GM23338 (cell line): ENCODE results near the gene ENPEP. TPM values are rescaled to one million over a fixed set of nuclear protein-coding genes. Genes with fewer than 3 reads are reported as not detected.

Experiments used
- ATAC-seq: fragments of 200-7000 bp; cut with Tn5 transposase; 3 replicates; pipeline ENCODE4 v1.9.1; 2020
- DNase-seq: peaks from one replicate; pipeline ENCODE4 v3.0.0-alpha.2; 2015; ENCODE audit warnings: low spot score
- H2AFZ ChIP-seq: fragments of 200-600 bp; sonication (generic); 2 replicates; pipeline ENCODE4 v1.8.0; 2016; ENCODE audit warnings: antibody characterized with exemption, mild to moderate bottlenecking, moderate library complexity
- H3F3A ChIP-seq: fragments of 200-600 bp; sonication (generic); replicated peaks from 2 replicates; pipeline ENCODE4 v1.8.0; 2017; ENCODE audit warnings: antibody characterized with exemption, mixed run types, low read depth
- H3K27ac ChIP-seq: fragments of 200-600 bp; sonication (generic); 2 replicates; pipeline ENCODE4 v1.6.1; 2016; ENCODE audit warnings: low read depth
- H3K27me3 ChIP-seq: fragments of 200-600 bp; sonication (generic); 2 replicates; pipeline ENCODE4 v1.8.0; 2016; ENCODE audit warnings: mild to moderate bottlenecking, mixed run types, moderate library complexity; ENCODE audit not compliant: insufficient read depth
- H3K36me3 ChIP-seq: fragments of 200-600 bp; sonication (generic); 2 replicates; pipeline ENCODE4 v1.8.0; 2016; ENCODE audit warnings: mild to moderate bottlenecking; ENCODE audit not compliant: insufficient read depth
- H3K4me1 ChIP-seq: fragments of 200-600 bp; sonication (generic); 2 replicates; pipeline ENCODE4 v1.8.0; 2016; ENCODE audit warnings: mild to moderate bottlenecking, moderate library complexity; ENCODE audit not compliant: insufficient read depth
- H3K4me2 ChIP-seq: fragments of 200-600 bp; sonication (generic); 2 replicates; pipeline ENCODE4 v1.7.1; 2017; ENCODE audit warnings: mixed run types
- H3K4me3 ChIP-seq: fragments of 200-600 bp; sonication (generic); 2 replicates; pipeline ENCODE4 v1.6.1; 2016; ENCODE audit warnings: mixed run types
- H3K79me2 ChIP-seq: fragments of 200-600 bp; sonication (generic); replicated peaks from 2 replicates; pipeline ENCODE4 v1.8.0; 2017; ENCODE audit warnings: mild to moderate bottlenecking; ENCODE audit not compliant: insufficient read depth
- H3K9me2 ChIP-seq: fragments of 200-600 bp; sonication (generic); 2 replicates; pipeline ENCODE4 v1.8.0; 2017; ENCODE audit not compliant: insufficient read depth
- H4K20me1 ChIP-seq: fragments of 200-600 bp; sonication (generic); replicated peaks from 2 replicates; pipeline ENCODE4 v1.8.0; 2017; ENCODE audit warnings: mild to moderate bottlenecking; ENCODE audit not compliant: insufficient read depth
- H3K27ac Mint-ChIP-seq: 2 replicates; pipeline ENCODE4 v1.8.0; 2020; ENCODE audit warnings: inconsistent platforms, mild to moderate bottlenecking, moderate library complexity, mixed read lengths
- H3K27me3 Mint-ChIP-seq: 3 replicates; pipeline ENCODE4 v1.8.0; 2022; ENCODE audit warnings: low read depth, mild to moderate bottlenecking, moderate library complexity, mixed read lengths, inconsistent platforms; ENCODE audit not compliant: insufficient read depth, poor library complexity
- H3K36me3 Mint-ChIP-seq: 3 replicates; pipeline ENCODE4 v1.8.0; 2021; ENCODE audit warnings: low read depth, mild to moderate bottlenecking, inconsistent platforms, moderate library complexity, mixed read lengths
- H3K4me1 Mint-ChIP-seq: 3 replicates; pipeline ENCODE4 v1.8.0; 2020; ENCODE audit warnings: mild to moderate bottlenecking, inconsistent platforms, mixed read lengths
- H3K4me3 Mint-ChIP-seq: 3 replicates; pipeline ENCODE4 v1.8.0; 2021; ENCODE audit warnings: moderate library complexity, mild to moderate bottlenecking, inconsistent platforms, mixed read lengths
- H3K9me3 Mint-ChIP-seq: 3 replicates; pipeline ENCODE4 v1.8.0; 2020; ENCODE audit warnings: moderate library complexity, mild to moderate bottlenecking, inconsistent platforms, mixed read lengths
- CREB1 ChIP-seq: fragments of 250-450 bp; sonication (Bioruptor Pico); IDR thresholded peaks from 2 replicates; pipeline ENCODE4 v1.5.0; 2020; ENCODE audit warnings: low read depth, mild to moderate bottlenecking, moderate library complexity
- EZH2 ChIP-seq: fragments of 200-600 bp; sonication (generic); IDR thresholded peaks from one replicate; pipeline ENCODE4 v1.8.0; 2017; ENCODE audit warnings: antibody characterized with exemption, mild to moderate bottlenecking, low read depth; ENCODE audit not compliant: unreplicated experiment
- EZH2phosphoT487 ChIP-seq: fragments of 200-600 bp; sonication (generic); IDR thresholded peaks from one replicate; pipeline ENCODE4 v1.8.1; 2018; ENCODE audit warnings: antibody characterized with exemption; ENCODE audit not compliant: unreplicated experiment
- JUNB ChIP-seq: IDR thresholded peaks from one replicate; pipeline ENCODE4 v1.6.1; 2016; ENCODE audit warnings: antibody characterized with exemption; ENCODE audit not compliant: unreplicated experiment
- POLR2AphosphoS5 ChIP-seq: IDR thresholded peaks from 2 replicates; pipeline ENCODE4 v1.6.1; 2016; ENCODE audit warnings: antibody characterized with exemption, low read depth
- STAT1 ChIP-seq: IDR thresholded peaks from one replicate; pipeline ENCODE4 v1.6.1; 2016; ENCODE audit warnings: antibody characterized with exemption; ENCODE audit not compliant: unreplicated experiment
- ZNF114 ChIP-seq: fragments of 250-450 bp; sonication (Bioruptor Pico); IDR thresholded peaks from 2 replicates; pipeline ENCODE4 v1.5.0; 2020; ENCODE audit warnings: mild to moderate bottlenecking, moderate library complexity
- ZNF331 ChIP-seq: fragments of 250-450 bp; sonication (Bioruptor Pico); IDR thresholded peaks from 2 replicates; pipeline ENCODE4 v1.5.0; 2020; ENCODE audit warnings: low read depth, mild to moderate bottlenecking, moderate library complexity
- polyA plus RNA-seq: library from polyadenylated mRNA; unstranded; fragments of >200 nt; fragmentation: Nextera tagmentation; extraction: Ambion mirVana; gene quantifications from 2 replicates; pipeline ENCODE4 v1.2.1, GENCODE V29; 2016
- total RNA-seq: library from RNA; depleted of rRNA; stranded (reverse); fragments of >200 nt; shearing (Covaris generic); gene quantifications from 2 replicates; pipeline ENCODE4 v1.2.3, GENCODE V29; 2014
- TF ChIP-seq, protein P1 (sequence below): fragments of 250-450 bp; sonication (Bioruptor Pico); IDR thresholded peaks from 2 replicates; pipeline ENCODE4 v1.5.0; 2020; ENCODE audit warnings: mild to moderate bottlenecking, moderate library complexity
- TF ChIP-seq, protein P2 (sequence below): IDR thresholded peaks from one replicate; pipeline ENCODE4 v1.6.1; 2018; ENCODE audit warnings: antibody characterized with exemption; ENCODE audit not compliant: unreplicated experiment

The ENPEP gene
- total and polyA plus RNA-seq, 2 experiments from 2014 or later = 0.79 to 1.5 TPM

DNA sequence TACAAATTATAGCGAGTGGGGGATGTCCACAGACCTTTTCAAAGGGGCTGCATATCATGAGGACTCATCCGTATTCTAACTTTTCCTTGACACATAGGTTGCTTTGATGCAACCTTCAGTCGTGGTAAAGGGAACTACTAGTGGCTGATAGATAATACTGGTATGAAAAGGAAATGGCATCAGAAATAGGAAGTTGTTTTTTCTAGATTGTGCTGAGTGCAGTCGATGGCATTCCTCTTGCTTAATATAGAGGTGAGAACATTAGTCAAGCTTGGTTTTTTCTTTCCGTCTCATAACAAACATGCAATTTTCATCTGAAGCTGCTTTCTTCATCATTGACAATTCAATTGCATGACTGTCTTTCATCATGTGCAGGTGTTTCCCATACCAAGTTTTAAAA is 16.6 kb downstream of the ENPEP start (continued):
- TF ChIP-seq, protein P1, sequence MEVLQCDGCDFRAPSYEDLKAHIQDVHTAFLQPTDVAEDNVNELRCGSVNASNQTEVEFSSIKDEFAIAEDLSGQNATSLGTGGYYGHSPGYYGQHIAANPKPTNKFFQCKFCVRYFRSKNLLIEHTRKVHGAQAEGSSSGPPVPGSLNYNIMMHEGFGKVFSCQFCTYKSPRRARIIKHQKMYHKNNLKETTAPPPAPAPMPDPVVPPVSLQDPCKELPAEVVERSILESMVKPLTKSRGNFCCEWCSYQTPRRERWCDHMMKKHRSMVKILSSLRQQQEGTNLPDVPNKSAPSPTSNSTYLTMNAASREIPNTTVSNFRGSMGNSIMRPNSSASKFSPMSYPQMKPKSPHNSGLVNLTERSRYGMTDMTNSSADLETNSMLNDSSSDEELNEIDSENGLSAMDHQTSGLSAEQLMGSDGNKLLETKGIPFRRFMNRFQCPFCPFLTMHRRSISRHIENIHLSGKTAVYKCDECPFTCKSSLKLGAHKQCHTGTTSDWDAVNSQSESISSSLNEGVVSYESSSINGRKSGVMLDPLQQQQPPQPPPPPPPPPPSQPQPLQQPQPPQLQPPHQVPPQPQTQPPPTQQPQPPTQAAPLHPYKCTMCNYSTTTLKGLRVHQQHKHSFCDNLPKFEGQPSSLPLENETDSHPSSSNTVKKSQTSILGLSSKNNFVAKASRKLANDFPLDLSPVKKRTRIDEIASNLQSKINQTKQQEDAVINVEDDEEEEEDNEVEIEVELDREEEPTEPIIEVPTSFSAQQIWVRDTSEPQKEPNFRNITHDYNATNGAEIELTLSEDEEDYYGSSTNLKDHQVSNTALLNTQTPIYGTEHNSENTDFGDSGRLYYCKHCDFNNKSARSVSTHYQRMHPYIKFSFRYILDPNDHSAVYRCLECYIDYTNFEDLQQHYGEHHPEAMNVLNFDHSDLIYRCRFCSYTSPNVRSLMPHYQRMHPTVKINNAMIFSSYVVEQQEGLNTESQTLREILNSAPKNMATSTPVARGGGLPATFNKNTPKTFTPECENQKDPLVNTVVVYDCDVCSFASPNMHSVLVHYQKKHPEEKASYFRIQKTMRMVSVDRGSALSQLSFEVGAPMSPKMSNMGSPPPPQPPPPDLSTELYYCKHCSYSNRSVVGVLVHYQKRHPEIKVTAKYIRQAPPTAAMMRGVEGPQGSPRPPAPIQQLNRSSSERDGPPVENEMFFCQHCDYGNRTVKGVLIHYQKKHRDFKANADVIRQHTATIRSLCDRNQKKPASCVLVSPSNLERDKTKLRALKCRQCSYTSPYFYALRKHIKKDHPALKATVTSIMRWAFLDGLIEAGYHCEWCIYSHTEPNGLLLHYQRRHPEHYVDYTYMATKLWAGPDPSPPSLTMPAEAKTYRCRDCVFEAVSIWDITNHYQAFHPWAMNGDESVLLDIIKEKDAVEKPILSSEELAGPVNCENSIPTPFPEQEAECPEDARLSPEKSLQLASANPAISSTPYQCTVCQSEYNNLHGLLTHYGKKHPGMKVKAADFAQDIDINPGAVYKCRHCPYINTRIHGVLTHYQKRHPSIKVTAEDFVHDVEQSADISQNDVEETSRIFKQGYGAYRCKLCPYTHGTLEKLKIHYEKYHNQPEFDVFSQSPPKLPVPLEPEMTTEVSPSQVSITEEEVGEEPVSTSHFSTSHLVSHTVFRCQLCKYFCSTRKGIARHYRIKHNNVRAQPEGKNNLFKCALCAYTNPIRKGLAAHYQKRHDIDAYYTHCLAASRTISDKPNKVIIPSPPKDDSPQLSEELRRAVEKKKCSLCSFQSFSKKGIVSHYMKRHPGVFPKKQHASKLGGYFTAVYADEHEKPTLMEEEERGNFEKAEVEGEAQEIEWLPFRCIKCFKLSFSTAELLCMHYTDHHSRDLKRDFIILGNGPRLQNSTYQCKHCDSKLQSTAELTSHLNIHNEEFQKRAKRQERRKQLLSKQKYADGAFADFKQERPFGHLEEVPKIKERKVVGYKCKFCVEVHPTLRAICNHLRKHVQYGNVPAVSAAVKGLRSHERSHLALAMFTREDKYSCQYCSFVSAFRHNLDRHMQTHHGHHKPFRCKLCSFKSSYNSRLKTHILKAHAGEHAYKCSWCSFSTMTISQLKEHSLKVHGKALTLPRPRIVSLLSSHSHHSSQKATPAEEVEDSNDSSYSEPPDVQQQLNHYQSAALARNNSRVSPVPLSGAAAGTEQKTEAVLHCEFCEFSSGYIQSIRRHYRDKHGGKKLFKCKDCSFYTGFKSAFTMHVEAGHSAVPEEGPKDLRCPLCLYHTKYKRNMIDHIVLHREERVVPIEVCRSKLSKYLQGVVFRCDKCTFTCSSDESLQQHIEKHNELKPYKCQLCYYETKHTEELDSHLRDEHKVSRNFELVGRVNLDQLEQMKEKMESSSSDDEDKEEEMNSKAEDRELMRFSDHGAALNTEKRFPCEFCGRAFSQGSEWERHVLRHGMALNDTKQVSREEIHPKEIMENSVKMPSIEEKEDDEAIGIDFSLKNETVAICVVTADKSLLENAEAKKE = no peak
- no peak for TF ChIP-seq EZH2phosphoT487
- TF ChIP-seq STAT1 = no peak
- TF ChIP-seq CREB1 (CRISPR knock-in tag) = no peak
- TF ChIP-seq EZH2 = no peak
- no peak for TF ChIP-seq ZNF331 (CRISPR knock-in tag)
- no peak for TF ChIP-seq ZNF114 (CRISPR knock-in tag)
- TF ChIP-seq POLR2AphosphoS5 = no peak
- TF ChIP-seq JUNB = no peak

DNA sequence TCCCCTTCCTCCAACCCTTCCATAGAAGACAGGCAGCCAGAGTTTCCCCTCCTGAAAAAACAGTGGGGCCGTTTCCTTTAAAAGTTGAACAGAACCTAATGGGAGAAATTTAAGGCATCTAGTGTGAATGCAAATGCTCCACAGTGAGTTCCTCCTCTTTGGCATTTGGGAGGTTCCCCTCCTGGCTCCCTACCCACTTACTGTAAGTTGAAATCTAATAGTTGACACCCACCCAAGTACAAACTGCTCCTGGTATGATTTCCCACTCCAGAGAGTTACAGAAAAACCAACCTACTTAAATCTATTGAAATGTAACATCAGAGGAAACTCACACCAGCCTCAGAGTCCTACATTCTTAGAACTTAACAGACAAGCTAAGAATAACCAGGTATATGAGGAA is 17.6 kb downstream of the ENPEP start:
- peaks cover 4% of the 10 kb centered on the region for H3K4me1 Mint-ChIP-seq
- no peak overlapping the region for H3K27ac Mint-ChIP-seq
- Histone ChIP-seq H3K4me3 (no peak overlapping the region), H3K36me3 (no peaks in the 10 kb centered on the region), H3K4me2 (no peak overlapping the region), H4K20me1 (no peaks in the 10 kb centered on the region), H3K27ac (no peak overlapping the region), H3K79me2 (no peaks in the 10 kb centered on the region), H3F3A (no peaks in the 10 kb centered on the region), H3K9me2 (no peaks in the 10 kb centered on the region), H3K27me3 (no peaks in the 10 kb centered on the region), H3K4me1 (no peaks in the 10 kb centered on the region; the same call in 1 of the 2 replicates), H2AFZ (no peak overlapping the region)
- H3K4me3 Mint-ChIP-seq = no peak overlapping the region
- no peak for ATAC-seq
- no peaks in the 10 kb centered on the region for H3K9me3 Mint-ChIP-seq
- H3K36me3 Mint-ChIP-seq = no peaks in the 10 kb centered on the region
- no peaks in the 10 kb centered on the region for H3K27me3 Mint-ChIP-seq
- no peak for DNase-seq
- TF ChIP-seq, protein P2, sequence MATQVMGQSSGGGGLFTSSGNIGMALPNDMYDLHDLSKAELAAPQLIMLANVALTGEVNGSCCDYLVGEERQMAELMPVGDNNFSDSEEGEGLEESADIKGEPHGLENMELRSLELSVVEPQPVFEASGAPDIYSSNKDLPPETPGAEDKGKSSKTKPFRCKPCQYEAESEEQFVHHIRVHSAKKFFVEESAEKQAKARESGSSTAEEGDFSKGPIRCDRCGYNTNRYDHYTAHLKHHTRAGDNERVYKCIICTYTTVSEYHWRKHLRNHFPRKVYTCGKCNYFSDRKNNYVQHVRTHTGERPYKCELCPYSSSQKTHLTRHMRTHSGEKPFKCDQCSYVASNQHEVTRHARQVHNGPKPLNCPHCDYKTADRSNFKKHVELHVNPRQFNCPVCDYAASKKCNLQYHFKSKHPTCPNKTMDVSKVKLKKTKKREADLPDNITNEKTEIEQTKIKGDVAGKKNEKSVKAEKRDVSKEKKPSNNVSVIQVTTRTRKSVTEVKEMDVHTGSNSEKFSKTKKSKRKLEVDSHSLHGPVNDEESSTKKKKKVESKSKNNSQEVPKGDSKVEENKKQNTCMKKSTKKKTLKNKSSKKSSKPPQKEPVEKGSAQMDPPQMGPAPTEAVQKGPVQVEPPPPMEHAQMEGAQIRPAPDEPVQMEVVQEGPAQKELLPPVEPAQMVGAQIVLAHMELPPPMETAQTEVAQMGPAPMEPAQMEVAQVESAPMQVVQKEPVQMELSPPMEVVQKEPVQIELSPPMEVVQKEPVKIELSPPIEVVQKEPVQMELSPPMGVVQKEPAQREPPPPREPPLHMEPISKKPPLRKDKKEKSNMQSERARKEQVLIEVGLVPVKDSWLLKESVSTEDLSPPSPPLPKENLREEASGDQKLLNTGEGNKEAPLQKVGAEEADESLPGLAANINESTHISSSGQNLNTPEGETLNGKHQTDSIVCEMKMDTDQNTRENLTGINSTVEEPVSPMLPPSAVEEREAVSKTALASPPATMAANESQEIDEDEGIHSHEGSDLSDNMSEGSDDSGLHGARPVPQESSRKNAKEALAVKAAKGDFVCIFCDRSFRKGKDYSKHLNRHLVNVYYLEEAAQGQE = no peak
- no peak for TF ChIP-seq CREB1 (CRISPR knock-in tag)
